ENCODE results near the gene HOXC4. TPM values are rescaled to one million over a fixed set of nuclear protein-coding genes. Genes with fewer than 3 reads are reported as not detected.

Gene HOXC4
- total and polyA plus RNA-seq, 4 donors: 0.02 TPM; not detected in 3

DNA sequence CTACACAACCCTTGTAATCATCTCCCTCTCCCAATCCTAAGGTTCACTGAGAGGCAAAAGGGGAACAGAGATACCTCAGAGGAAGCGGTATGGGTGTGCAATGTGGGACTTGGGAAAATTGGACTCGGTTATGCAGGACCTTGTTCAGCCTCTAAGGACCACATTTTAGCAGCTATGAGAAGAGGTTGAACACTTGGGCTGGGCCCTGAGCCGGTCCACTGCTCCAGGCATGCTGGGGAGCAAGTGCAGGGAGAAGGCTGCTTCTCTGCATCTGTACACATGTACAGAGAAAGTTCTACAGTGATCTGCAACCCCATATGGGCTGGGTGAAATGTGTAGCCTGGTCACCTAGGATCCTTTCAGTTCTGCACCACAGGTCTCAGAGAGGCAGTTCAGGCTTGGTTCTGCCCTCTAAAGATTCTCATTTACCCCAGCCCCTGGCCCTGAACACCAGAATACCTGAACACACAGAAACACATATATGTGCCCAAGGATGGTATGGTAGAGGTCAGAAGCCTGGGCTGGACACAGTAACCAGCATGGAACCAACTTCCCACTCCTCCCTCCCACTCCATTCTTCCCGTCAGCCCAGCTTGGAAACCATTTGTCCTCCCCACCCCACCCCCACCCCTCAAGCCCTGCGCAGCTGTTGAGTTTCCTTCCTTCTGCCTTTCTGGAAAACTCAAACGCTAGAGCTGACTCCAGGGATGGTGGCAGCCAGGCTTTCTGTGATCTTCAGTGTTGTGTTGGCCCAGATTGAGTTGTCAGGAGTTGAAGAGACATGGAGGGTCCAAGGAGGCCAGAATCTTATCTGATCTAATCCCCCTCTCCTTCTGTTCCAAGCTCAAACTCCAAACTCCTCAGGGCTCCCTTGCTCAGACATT, 10.4 kb upstream of the HOXC4 start:
- Histone ChIP-seq H3K27ac (ENCODE audit: low read depth in 1 of 2, low read length in 2 of 2) (no peak overlapping the region), H3K9me3 (ENCODE audit: control insufficient read depth in 4 of 4, low read length in 3 of 4) (no peaks in the 10 kb centered on the region), H3K4me1 (ENCODE audit: control insufficient read depth in 4 of 4, insufficient read depth in 4 of 4, low read length in 3 of 4) (no peaks in the 10 kb centered on the region), H3K27me3 (ENCODE audit: control insufficient read depth in 4 of 4, insufficient read depth in 4 of 4, low read length in 3 of 4) (peaks cover 9 to 33% (median 18%) of the 10 kb centered on the region in 4 donors), H3K9ac (ENCODE audit: low read depth in 1 of 2, low read length in 2 of 2) (no peak overlapping the region), H3K36me3 (ENCODE audit: control insufficient read depth in 4 of 4, insufficient read depth in 3 of 4, low read depth in 1 of 4, low read length in 3 of 4) (no peaks in the 10 kb centered on the region), H3K4me3 (ENCODE audit: low read depth in 1 of 3, low read length in 3 of 3) (no peak overlapping the region)
- TF ChIP-seq FOXA2 (IDR thresholded peaks at IDR 0.05) (no peak), FOXA1 (IDR thresholded peaks at IDR 0.05) (no peak), HNF4G (IDR thresholded peaks at IDR 0.05) (no peak), SP1 (IDR thresholded peaks at IDR 0.05) (no peak), GABPA (IDR thresholded peaks at IDR 0.05 in 1 of 2, conservative IDR thresholded peaks at IDR 0.05 in 1 of 2) (no peak), HNF4A (conservative IDR thresholded peaks at IDR 0.05) (no peak)
- TF ChIP-seq, protein P1, sequence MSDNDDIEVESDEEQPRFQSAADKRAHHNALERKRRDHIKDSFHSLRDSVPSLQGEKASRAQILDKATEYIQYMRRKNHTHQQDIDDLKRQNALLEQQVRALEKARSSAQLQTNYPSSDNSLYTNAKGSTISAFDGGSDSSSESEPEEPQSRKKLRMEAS (IDR thresholded peaks at IDR 0.05): no peak
- DNase-seq (ENCODE audit: low spot score): no peak
- 34% methylated on average over 6 of the region's 6 CpGs for WGBS

DNA sequence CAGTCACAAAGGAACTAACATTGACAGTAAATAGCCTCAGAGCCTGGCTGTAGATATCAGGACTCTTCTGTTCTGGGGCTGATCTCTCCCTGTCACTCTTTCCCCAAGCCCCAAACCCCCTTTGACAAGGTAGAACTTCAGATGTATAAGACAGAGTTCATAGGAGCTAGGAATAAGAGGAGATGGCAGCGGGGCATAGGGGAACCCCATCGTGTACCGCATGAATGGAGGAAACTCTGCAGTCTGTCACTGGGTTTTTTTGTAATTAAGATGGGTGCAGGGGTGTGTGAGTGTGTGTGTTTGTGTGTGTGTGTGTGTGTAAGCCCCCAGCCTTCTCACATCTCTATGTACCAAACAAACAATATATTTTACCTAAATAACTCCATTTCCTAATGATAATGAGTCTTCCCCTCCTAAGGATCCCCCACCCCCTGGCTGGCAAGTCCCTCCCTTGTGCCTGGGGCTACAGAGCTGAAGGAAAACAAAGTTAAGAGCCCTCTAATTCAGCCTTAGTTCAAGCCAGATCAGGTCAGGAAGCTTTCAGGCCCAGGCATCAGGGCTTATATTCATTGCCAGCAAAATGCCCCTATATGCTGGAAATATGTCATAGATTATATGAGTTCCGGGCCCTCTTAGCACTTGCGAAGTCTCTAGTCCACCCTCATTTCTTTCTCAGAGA, 9.1 kb upstream of the HOXC4 start:
- Histone ChIP-seq H3K9me3 (ENCODE audit: control insufficient read depth in 4 of 4, low read length in 3 of 4) (no peaks in the 10 kb centered on the region), H3K4me3 (ENCODE audit: low read depth in 1 of 3, low read length in 3 of 3) (no peak overlapping the region), H3K4me1 (ENCODE audit: control insufficient read depth in 4 of 4, insufficient read depth in 4 of 4, low read length in 3 of 4) (no peaks in the 10 kb centered on the region), H3K27me3 (ENCODE audit: control insufficient read depth in 4 of 4, insufficient read depth in 4 of 4, low read length in 3 of 4) (peaks cover 9 to 38% (median 21%) of the 10 kb centered on the region in 4 donors), H3K36me3 (ENCODE audit: control insufficient read depth in 4 of 4, insufficient read depth in 3 of 4, low read depth in 1 of 4, low read length in 3 of 4) (no peaks in the 10 kb centered on the region), H3K27ac (ENCODE audit: low read depth in 1 of 2, low read length in 2 of 2) (no peak overlapping the region), H3K9ac (ENCODE audit: low read depth in 1 of 2, low read length in 2 of 2) (no peak overlapping the region)
- TF ChIP-seq TAF1 (conservative IDR thresholded peaks at IDR 0.05) (no peak), RAD21 (IDR thresholded peaks at IDR 0.05) (no peak), HNF4A (conservative IDR thresholded peaks at IDR 0.05) (no peak), FOXA2 (IDR thresholded peaks at IDR 0.05) (no peak), HNF4G (IDR thresholded peaks at IDR 0.05) (no peak), FOXA1 (IDR thresholded peaks at IDR 0.05) (no peak), YY1 (IDR thresholded peaks at IDR 0.05) (no peak), RXRA (IDR thresholded peaks at IDR 0.05) (no peak)
- TF ChIP-seq, protein P2, sequence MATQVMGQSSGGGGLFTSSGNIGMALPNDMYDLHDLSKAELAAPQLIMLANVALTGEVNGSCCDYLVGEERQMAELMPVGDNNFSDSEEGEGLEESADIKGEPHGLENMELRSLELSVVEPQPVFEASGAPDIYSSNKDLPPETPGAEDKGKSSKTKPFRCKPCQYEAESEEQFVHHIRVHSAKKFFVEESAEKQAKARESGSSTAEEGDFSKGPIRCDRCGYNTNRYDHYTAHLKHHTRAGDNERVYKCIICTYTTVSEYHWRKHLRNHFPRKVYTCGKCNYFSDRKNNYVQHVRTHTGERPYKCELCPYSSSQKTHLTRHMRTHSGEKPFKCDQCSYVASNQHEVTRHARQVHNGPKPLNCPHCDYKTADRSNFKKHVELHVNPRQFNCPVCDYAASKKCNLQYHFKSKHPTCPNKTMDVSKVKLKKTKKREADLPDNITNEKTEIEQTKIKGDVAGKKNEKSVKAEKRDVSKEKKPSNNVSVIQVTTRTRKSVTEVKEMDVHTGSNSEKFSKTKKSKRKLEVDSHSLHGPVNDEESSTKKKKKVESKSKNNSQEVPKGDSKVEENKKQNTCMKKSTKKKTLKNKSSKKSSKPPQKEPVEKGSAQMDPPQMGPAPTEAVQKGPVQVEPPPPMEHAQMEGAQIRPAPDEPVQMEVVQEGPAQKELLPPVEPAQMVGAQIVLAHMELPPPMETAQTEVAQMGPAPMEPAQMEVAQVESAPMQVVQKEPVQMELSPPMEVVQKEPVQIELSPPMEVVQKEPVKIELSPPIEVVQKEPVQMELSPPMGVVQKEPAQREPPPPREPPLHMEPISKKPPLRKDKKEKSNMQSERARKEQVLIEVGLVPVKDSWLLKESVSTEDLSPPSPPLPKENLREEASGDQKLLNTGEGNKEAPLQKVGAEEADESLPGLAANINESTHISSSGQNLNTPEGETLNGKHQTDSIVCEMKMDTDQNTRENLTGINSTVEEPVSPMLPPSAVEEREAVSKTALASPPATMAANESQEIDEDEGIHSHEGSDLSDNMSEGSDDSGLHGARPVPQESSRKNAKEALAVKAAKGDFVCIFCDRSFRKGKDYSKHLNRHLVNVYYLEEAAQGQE (IDR thresholded peaks at IDR 0.05): no peak
- TF ChIP-seq, protein P1 (IDR thresholded peaks at IDR 0.05): no peak
- TF ChIP-seq, protein P3, sequence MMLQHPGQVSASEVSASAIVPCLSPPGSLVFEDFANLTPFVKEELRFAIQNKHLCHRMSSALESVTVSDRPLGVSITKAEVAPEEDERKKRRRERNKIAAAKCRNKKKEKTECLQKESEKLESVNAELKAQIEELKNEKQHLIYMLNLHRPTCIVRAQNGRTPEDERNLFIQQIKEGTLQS (IDR thresholded peaks at IDR 0.05): no peak
- no peak for DNase-seq (ENCODE audit: low spot score)
- 22% methylated on average over 5 of the region's 5 CpGs for WGBS
